ENCODE measurements around the gene FKBP9. TPM values are rescaled to one million over a fixed set of nuclear protein-coding genes. Genes with fewer than 3 reads are reported as not detected.

FKBP9 gene
- total and polyA plus RNA-seq, 2 of the 4 experiments (the other 2 are of a cell fraction) = 126 to 191 TPM

DNA sequence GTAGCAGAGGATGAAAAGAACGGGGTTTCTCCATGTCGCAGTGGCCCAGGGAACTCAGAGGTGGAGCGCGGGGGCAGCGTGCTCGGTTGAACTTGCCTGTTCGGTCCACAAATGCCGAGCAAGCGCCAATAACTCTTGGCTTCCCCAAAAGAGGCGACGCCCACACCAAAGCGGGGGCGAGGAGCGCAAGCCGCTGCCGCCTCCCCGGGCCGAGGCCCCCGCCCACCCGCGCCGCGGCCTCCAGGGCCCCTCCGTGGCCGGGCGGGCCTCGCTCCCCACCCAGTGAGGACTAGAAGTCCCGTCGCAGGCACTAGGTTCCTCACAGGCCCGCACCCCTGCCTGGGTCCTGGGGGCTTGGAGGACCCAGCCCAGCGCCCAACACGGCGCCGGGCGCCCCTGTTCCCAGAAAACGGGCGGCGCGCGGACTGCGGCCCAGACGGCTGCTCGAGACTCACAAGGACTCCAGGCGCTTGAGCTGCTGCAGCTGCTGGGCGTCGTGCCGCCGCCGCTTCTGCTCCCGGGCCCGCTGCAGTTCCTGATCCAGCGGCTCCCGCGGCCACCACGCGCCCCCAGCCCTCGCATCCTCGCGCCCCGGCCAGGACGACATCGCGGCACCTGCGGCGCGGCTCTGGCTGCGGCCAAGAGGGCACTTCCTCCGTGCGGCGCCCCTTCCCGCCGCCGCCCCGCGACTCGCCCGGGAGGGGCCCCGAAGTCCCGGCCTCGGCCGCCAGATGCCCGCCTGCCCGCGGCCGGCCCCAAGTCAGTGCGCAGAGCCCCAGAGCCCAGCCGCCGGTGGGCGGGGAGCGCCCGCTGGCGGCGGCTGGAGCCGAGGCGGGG is 14.6 kb upstream of the FKBP9 start:
- Histone ChIP-seq H3K4ac (ENCODE audit: low read depth, low read length) (peak overlapping the region; percentile 90), H2BK5ac (ENCODE audit: low read depth, low read length, poor library complexity, severe bottlenecking) (peak overlapping the region; percentile 81), H4K20me1 (ENCODE audit: insufficient read depth, low read length) (0 out of 2 replicates have a peak, but pooled peaks cover 4% of the 10 kb centered on the region), H4K8ac (ENCODE audit: low read depth in 2 of 2, low read length in 2 of 2) (peak overlapping the region; percentile 64 to 72), H4K91ac (ENCODE audit: insufficient read depth, low read depth, low read length) (peak overlapping the region; percentile 89), H3K4me1 (ENCODE audit: control insufficient read depth, insufficient read depth, low read length) (peaks cover 4% of the 10 kb centered on the region), H3K27me3 (ENCODE audit: control insufficient read depth, insufficient read depth, low read length) (no peaks in the 10 kb centered on the region), H3K79me1 (ENCODE audit: low read depth in 1 of 2, low read length in 2 of 2) (peaks cover 25 to 33% of the 10 kb centered on the region in 2 experiments), H3K36me3 (ENCODE audit: control insufficient read depth, insufficient read depth, low read length) (peaks cover 1% of the 10 kb centered on the region; the same call in 1 of the 2 replicates), H2AK5ac (ENCODE audit: low read depth, low read length) (peak overlapping the region; percentile 69; the same call in 1 of the 2 replicates), H3K18ac (ENCODE audit: low read depth, low read length) (peak overlapping the region; percentile 74; the same call in 1 of the 2 replicates), H2AFZ (replicated peaks; ENCODE audit: low read length, poor library complexity) (peak overlapping the region; percentile 97), H3K23ac (ENCODE audit: low read depth, low read length) (peak overlapping the region; percentile 84), H4K5ac (ENCODE audit: low read depth, low read length) (peak overlapping the region; percentile 66), H2BK15ac (ENCODE audit: low read depth, low read length) (peak overlapping the region; percentile 61; the same call in 1 of the 3 replicates), H3K4me3 (ENCODE audit: insufficient read depth, low read depth, low read length) (peak overlapping the region; percentile 94), H3K14ac (replicated peaks; ENCODE audit: low read depth, low read length) (peak overlapping the region; percentile 91), H3K4me2 (ENCODE audit: low read depth, low read length) (peak overlapping the region; percentile 82), H2BK20ac (ENCODE audit: low read depth, low read length) (no peak overlapping the region), H2AK9ac (replicated peaks; ENCODE audit: low read depth, low read length, poor library complexity) (peak overlapping the region; percentile 89), H3K27ac (ENCODE audit: insufficient read depth, low read length) (peak overlapping the region; percentile 95), H3K9me3 (ENCODE audit: control insufficient read depth, insufficient read depth, low read length) (no peaks in the 10 kb centered on the region), H3K56ac (ENCODE audit: extremely low read depth, insufficient read depth, low read length) (peak overlapping the region; percentile 79; the same call in 1 of the 2 replicates), H3K9me1 (ENCODE audit: insufficient read depth, low read length) (peaks cover 4% of the 10 kb centered on the region; the same call in 1 of the 2 replicates), H3K9ac (ENCODE audit: low read depth, low read length) (peak overlapping the region; percentile 96), H2BK120ac (ENCODE audit: low read depth, low read length) (peak overlapping the region; percentile 44)
- CTCF ChIA-PET = interaction anchor here (0.7 to 1.3 kb wide), 8 partner anchors 16 to 562 kb away, joined by 3 to 4 read pairs (median 3); no protein-coding TSS in a partner anchor
- in situ Hi-C loops (cut with MboI; ENCODE audit: low sequenced_read_pairs) = no loop called here
- intact Hi-C loops (cut with micrococcal nuclease) = loop anchor here (1.0 to 5.0 kb wide), 5 partner anchors 50 to 175 kb away; partner anchors contain the start of genes KBTBD2 and RP9
- ATAC-seq (ENCODE audit: low read depth) = peak; percentile 97
- WGBS, 2 experiments (ENCODE audit: extremely low coverage in 2 of 2, insufficient read length in 1 of 2) = 0% methylated on average over 88 of the region's 95 CpGs; no CpG with 5 or more reads in 1 of the 2 experiments
- dilution Hi-C loops (cut with HindIII; ENCODE audit: low sequenced_read_pairs, unreplicated experiment) = no loop called here
- peak; percentile 88; the same call in 1 of the 2 replicates for TF ChIP-seq MAZ (IDR thresholded peaks at IDR 0.05; ENCODE audit: borderline replicate concordance, low read depth, low read length)
- TF ChIP-seq, protein P1, sequence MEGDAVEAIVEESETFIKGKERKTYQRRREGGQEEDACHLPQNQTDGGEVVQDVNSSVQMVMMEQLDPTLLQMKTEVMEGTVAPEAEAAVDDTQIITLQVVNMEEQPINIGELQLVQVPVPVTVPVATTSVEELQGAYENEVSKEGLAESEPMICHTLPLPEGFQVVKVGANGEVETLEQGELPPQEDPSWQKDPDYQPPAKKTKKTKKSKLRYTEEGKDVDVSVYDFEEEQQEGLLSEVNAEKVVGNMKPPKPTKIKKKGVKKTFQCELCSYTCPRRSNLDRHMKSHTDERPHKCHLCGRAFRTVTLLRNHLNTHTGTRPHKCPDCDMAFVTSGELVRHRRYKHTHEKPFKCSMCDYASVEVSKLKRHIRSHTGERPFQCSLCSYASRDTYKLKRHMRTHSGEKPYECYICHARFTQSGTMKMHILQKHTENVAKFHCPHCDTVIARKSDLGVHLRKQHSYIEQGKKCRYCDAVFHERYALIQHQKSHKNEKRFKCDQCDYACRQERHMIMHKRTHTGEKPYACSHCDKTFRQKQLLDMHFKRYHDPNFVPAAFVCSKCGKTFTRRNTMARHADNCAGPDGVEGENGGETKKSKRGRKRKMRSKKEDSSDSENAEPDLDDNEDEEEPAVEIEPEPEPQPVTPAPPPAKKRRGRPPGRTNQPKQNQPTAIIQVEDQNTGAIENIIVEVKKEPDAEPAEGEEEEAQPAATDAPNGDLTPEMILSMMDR (conservative IDR thresholded peaks at IDR 0.05; ENCODE audit: low read depth, low read length) = peak; percentile 70
- TF ChIP-seq MXI1 (IDR thresholded peaks at IDR 0.05; ENCODE audit: borderline replicate concordance, low read depth, low read length) = peak; percentile 20; the same call in 1 of the 2 replicates
- TF ChIP-seq CHD1 (IDR thresholded peaks at IDR 0.05; ENCODE audit: low read depth, low read length) = 0 out of 2 replicates have a peak, but pooled peaks have one; percentile 44
- TF ChIP-seq SMC3 (IDR thresholded peaks at IDR 0.05; ENCODE audit: low read depth, low read length) = peak; percentile 54
- peak; percentile 69 for TF ChIP-seq RAD21 (IDR thresholded peaks at IDR 0.05; ENCODE audit: low read length)
- TF ChIP-seq MAFK (IDR thresholded peaks at IDR 0.05; ENCODE audit: low read depth, low read length) = no peak
- TF ChIP-seq, protein P2, sequence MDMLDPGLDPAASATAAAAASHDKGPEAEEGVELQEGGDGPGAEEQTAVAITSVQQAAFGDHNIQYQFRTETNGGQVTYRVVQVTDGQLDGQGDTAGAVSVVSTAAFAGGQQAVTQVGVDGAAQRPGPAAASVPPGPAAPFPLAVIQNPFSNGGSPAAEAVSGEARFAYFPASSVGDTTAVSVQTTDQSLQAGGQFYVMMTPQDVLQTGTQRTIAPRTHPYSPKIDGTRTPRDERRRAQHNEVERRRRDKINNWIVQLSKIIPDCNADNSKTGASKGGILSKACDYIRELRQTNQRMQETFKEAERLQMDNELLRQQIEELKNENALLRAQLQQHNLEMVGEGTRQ (IDR thresholded peaks at IDR 0.05; ENCODE audit: low read depth, low read length) = no peak
- DNase-seq = peak; percentile 71
- POLR2A ChIA-PET (ENCODE audit: unreplicated experiment) = interaction anchor here (1.3 kb wide), 1 partner anchor 15 kb away, joined by 5 read pairs; the partner anchor contains the start of gene FKBP9
- BruUV-seq (replicated peaks) = no TSS peak
